ENCODE results near the gene NMNAT2. TPM values are rescaled to one million over a fixed set of nuclear protein-coding genes. Genes with fewer than 3 reads are reported as not detected.

Gene NMNAT2
- total RNA-seq, 4 donors from 2014 or later: 1.7 to 2.8 (median 2.4) TPM

- Histone ChIP-seq H3K27me3 (no peaks in the 10 kb centered on the region), H3K9me3 (no peaks in the 10 kb centered on the region), H3K4me3 (no peak overlapping the region), H3K27ac (replicated peaks in 1 of 4) (peak overlapping the region in 1 of 4 donors; percentile 16), H3K36me3 (no peaks in the 10 kb centered on the region), H3K4me1 (peaks cover 53 to 77% (median 69%) of the 10 kb centered on the region in 4 donors)
- WGBS: 57% methylated on average over 5 of the region's 5 CpGs
- TF ChIP-seq CTCF (IDR thresholded peaks at IDR 0.05): peak in 1 of 3 experiments; percentile 29
- TF ChIP-seq POLR2A (IDR thresholded peaks at IDR 0.05; ENCODE audit: low read depth): no peak
- TF ChIP-seq POLR2AphosphoS5 (IDR thresholded peaks at IDR 0.05): no peak
- no peak for DNase-seq (ENCODE audit: extremely low spot score)
- intact Hi-C loops (cut with DNase I): no loop called here
These were observed 111.7 kb downstream of the NMNAT2 start for GRCh38 chr1:183306317-183307042.

GRCh38 chr1:183304440-183305107 is 113.6 kb downstream of the NMNAT2 start:
- Histone ChIP-seq H3K9me3 (no peaks in the 10 kb centered on the region), H3K4me3 (no peak overlapping the region), H3K27ac (replicated peaks in 1 of 4) (no peak overlapping the region), H3K4me1 (peaks cover 43 to 68% (median 58%) of the 10 kb centered on the region in 4 donors), H3K36me3 (no peaks in the 10 kb centered on the region), H3K27me3 (no peaks in the 10 kb centered on the region)
- intact Hi-C loops (cut with DNase I): no loop called here
- DNase-seq (ENCODE audit: extremely low spot score): no peak
- TF ChIP-seq POLR2A (IDR thresholded peaks at IDR 0.05; ENCODE audit: low read depth): no peak
- no peak for TF ChIP-seq POLR2AphosphoS5 (IDR thresholded peaks at IDR 0.05)
- no peak for TF ChIP-seq CTCF (IDR thresholded peaks at IDR 0.05)
- no peak for TF ChIP-seq EP300 (IDR thresholded peaks at IDR 0.05)
- 86% methylated on average over 7 of the region's 7 CpGs for WGBS

- H3K27ac ChIP-seq (replicated peaks in 1 of 4): peak overlapping the region in 3 of 4 donors; percentile 10 to 31 (median 25)
These were observed 114.3 kb downstream of the NMNAT2 start for GRCh38 chr1:183303901-183304300.

GRCh38 chr1:183303323-183303645 is 114.9 kb downstream of the NMNAT2 start:
- no peaks in the 10 kb centered on the region for H3K27me3 ChIP-seq
- H3K36me3 ChIP-seq: no peaks in the 10 kb centered on the region
- H3K9me3 ChIP-seq: no peaks in the 10 kb centered on the region
- H3K4me3 ChIP-seq: no peak overlapping the region
- peaks cover 43 to 67% (median 58%) of the 10 kb centered on the region in 4 donors for H3K4me1 ChIP-seq
- TF ChIP-seq EP300 (IDR thresholded peaks at IDR 0.05): no peak
- TF ChIP-seq POLR2AphosphoS5 (IDR thresholded peaks at IDR 0.05): no peak
- WGBS: 57% methylated on average over 4 of the region's 4 CpGs
- H3K27ac ChIP-seq (replicated peaks in 1 of 4): peak overlapping the region in 3 of 4 donors; percentile 10 to 31 (median 25)
- intact Hi-C loops (cut with DNase I): no loop called here
- no peak for DNase-seq (ENCODE audit: extremely low spot score)

More at GRCh38 chr1:183303901-183304300, 114.3 kb downstream of the NMNAT2 start:
- intact Hi-C loops (cut with DNase I): no loop called here
- WGBS: 89% methylated on average over 3 of the region's 3 CpGs
- H3K4me1 ChIP-seq: peaks cover 43 to 67% (median 58%) of the 10 kb centered on the region in 4 donors
- H3K9me3 ChIP-seq: no peaks in the 10 kb centered on the region
- no peak overlapping the region for H3K4me3 ChIP-seq
- H3K36me3 ChIP-seq: no peaks in the 10 kb centered on the region
- no peaks in the 10 kb centered on the region for H3K27me3 ChIP-seq
- DNase-seq (ENCODE audit: extremely low spot score): no peak
- no peak for TF ChIP-seq EP300 (IDR thresholded peaks at IDR 0.05)

- WGBS: 94% methylated on average over 5 of the region's 5 CpGs
- no peaks in the 10 kb centered on the region for H3K9me3 ChIP-seq
- TF ChIP-seq EP300 (IDR thresholded peaks at IDR 0.05): no peak
- no peak for TF ChIP-seq POLR2AphosphoS5 (IDR thresholded peaks at IDR 0.05)
- TF ChIP-seq CTCF (IDR thresholded peaks at IDR 0.05): no peak
- no peak for TF ChIP-seq POLR2A (IDR thresholded peaks at IDR 0.05; ENCODE audit: low read depth)
- intact Hi-C loops (cut with DNase I): no loop called here
- no peaks in the 10 kb centered on the region for H3K36me3 ChIP-seq
- H3K4me3 ChIP-seq: no peak overlapping the region
- H3K4me1 ChIP-seq: peaks cover 43 to 67% (median 55%) of the 10 kb centered on the region in 4 donors
- no peak for DNase-seq (ENCODE audit: extremely low spot score)
- no peaks in the 10 kb centered on the region for H3K27me3 ChIP-seq
- peak overlapping the region in 3 of 4 donors; percentile 10 to 31 (median 25) for H3K27ac ChIP-seq (replicated peaks in 1 of 4)
These were observed 115.5 kb downstream of the NMNAT2 start for GRCh38 chr1:183302452-183303322.
